ENCODE data around the gene MAD2L2. TPM values are rescaled to one million over a fixed set of nuclear protein-coding genes. Genes with fewer than 3 reads are reported as not detected.

The MAD2L2 gene
- total RNA-seq, 4 donors from 2014 or later = 5.2 to 11.4 (median 7.1) TPM

DNA sequence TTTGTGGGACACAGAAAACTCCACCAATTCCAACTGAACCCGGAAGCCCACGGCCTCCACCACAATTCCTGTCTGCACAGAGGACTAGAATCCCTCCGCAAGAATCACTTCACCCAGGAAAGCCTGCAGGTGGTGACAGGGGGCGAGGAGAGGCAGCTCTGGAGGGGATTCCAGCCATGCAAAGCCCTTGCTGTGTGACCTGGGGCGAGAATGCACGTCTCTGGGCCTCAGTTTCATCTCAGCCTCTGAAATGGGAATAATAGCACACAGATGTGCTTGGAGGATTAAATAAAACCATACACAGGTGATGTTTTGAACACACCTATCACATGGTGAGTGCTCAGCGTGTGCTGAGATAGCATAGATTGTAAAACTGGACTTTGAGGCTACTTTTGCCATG is 40.8 kb downstream of the MAD2L2 start:
- Histone ChIP-seq H3K4me3 (no peak overlapping the region), H3K4me1 (no peaks in the 10 kb centered on the region), H3K9me3 (no peaks in the 10 kb centered on the region), H3K27ac (no peak overlapping the region), H3K27me3 (peaks cover 22% of the 10 kb centered on the region), H3K36me3 (no peaks in the 10 kb centered on the region)
- in situ Hi-C loops (cut with MboI; ENCODE audit: low pct_ligation_motif_present in 1 of 4, low pct_unique_long_range_greater_than_20kb in 1 of 4, low sequenced_read_pairs in 3 of 4) = loop anchor here (10.0 to 25.0 kb wide), 5 partner anchors 303 to 603 kb away; partner anchors contain the start of gene MASP2 (in 2 of the 4)
- DNase-seq = no peak
- TF ChIP-seq, protein P1, sequence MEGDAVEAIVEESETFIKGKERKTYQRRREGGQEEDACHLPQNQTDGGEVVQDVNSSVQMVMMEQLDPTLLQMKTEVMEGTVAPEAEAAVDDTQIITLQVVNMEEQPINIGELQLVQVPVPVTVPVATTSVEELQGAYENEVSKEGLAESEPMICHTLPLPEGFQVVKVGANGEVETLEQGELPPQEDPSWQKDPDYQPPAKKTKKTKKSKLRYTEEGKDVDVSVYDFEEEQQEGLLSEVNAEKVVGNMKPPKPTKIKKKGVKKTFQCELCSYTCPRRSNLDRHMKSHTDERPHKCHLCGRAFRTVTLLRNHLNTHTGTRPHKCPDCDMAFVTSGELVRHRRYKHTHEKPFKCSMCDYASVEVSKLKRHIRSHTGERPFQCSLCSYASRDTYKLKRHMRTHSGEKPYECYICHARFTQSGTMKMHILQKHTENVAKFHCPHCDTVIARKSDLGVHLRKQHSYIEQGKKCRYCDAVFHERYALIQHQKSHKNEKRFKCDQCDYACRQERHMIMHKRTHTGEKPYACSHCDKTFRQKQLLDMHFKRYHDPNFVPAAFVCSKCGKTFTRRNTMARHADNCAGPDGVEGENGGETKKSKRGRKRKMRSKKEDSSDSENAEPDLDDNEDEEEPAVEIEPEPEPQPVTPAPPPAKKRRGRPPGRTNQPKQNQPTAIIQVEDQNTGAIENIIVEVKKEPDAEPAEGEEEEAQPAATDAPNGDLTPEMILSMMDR (IDR thresholded peaks at IDR 0.05) = no peak
- TF ChIP-seq POLR2AphosphoS5 (IDR thresholded peaks at IDR 0.05) (no peak), POLR2A (IDR thresholded peaks at IDR 0.05) (no peak)
- intact Hi-C loops (cut with DNase I; ENCODE audit: low total_unique reads) = loop anchor here (5.0 kb wide), 2 partner anchors 398 to 603 kb away; no protein-coding TSS in a partner anchor
- WGBS, 2 donors (ENCODE audit: low coverage in 1 of 2) = 29 to 55% methylated on average over 2 to 7 of the region's 7 CpGs

DNA sequence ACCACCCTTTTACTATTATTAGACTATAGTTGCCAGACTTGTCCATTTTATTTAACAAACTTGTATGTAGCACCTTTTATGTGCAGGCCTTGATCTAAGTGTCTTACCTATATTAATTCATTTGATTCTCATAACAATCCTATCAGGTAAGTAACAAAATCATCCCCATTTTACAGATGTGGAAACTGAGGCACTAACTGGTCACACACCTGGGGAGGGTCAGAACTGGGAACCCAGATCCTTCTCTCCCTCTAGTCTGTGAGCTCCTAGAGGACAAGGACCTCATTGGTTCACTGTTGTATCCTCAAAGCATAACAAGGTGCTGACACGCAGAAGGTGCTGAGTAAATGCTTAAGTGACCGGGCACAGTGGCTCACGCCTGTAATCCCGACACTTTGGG is 41.6 kb downstream of the MAD2L2 start:
- Histone ChIP-seq H3K36me3 (no peaks in the 10 kb centered on the region), H3K4me1 (no peaks in the 10 kb centered on the region), H3K27me3 (peaks cover 22% of the 10 kb centered on the region), H3K27ac (no peak overlapping the region), H3K9me3 (no peaks in the 10 kb centered on the region), H3K4me3 (no peak overlapping the region)
- in situ Hi-C loops (cut with MboI; ENCODE audit: low pct_ligation_motif_present in 1 of 4, low pct_unique_long_range_greater_than_20kb in 1 of 4, low sequenced_read_pairs in 3 of 4) (loop anchor here (10.0 to 25.0 kb wide), 4 partner anchors 302 to 605 kb away; partner anchors contain the start of gene MASP2 (in 2 of the 4)), intact Hi-C loops (cut with DNase I; ENCODE audit: low total_unique reads) (no loop called here)
- DNase-seq = no peak
- no peak for TF ChIP-seq POLR2AphosphoS5 (IDR thresholded peaks at IDR 0.05)
- TF ChIP-seq, protein P1 (IDR thresholded peaks at IDR 0.05) = no peak
- TF ChIP-seq EP300 (IDR thresholded peaks at IDR 0.05; ENCODE audit: low read depth) = no peak
- TF ChIP-seq POLR2A (IDR thresholded peaks at IDR 0.05) = no peak
- 77% methylated on average over 4 of the region's 4 CpGs; no CpG with 5 or more reads in 1 of the 2 donors for WGBS, 2 donors (ENCODE audit: low coverage in 1 of 2)

DNA sequence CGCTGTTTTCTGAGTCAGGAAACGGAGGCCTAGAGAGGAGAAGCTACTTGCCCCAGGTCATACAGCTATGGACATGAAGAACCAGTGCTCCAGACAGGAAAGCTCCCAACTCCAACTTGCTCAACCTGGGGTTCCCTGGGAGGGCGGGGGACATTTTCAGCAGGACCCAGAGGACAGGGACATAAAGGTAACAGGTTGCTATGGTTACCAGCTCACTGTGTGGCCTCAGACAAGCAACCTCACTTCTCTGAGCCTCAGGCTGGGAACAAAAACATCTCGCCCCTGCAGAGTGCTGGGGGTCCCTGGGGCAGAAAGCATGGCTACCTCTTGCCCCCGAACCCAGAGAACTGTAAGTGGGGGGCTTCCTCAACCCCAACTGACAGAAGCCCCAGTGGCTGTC is 42.8 kb downstream of the MAD2L2 start:
- H3K4me3 ChIP-seq = no peak overlapping the region
- no peak overlapping the region for H3K27ac ChIP-seq
- in situ Hi-C loops (cut with MboI; ENCODE audit: low pct_ligation_motif_present in 1 of 4, low pct_unique_long_range_greater_than_20kb in 1 of 4, low sequenced_read_pairs in 3 of 4) = loop anchor here (10.0 to 25.0 kb wide), 4 partner anchors 301 to 603 kb away; partner anchors contain the start of gene MASP2 (in 2 of the 4)
- H3K9me3 ChIP-seq = no peaks in the 10 kb centered on the region
- TF ChIP-seq EP300 (IDR thresholded peaks at IDR 0.05; ENCODE audit: low read depth) = no peak
- no peak for TF ChIP-seq POLR2AphosphoS5 (IDR thresholded peaks at IDR 0.05)
- TF ChIP-seq, protein P1 (IDR thresholded peaks at IDR 0.05) = no peak
- TF ChIP-seq POLR2A (IDR thresholded peaks at IDR 0.05) = no peak
- no peak for DNase-seq
- H3K4me1 ChIP-seq = no peaks in the 10 kb centered on the region
- intact Hi-C loops (cut with DNase I; ENCODE audit: low total_unique reads) = loop anchor here (1.0 kb wide), 1 partner anchor 41 kb away; no protein-coding TSS in a partner anchor
- WGBS, 2 donors (ENCODE audit: low coverage in 1 of 2) = 36% methylated on average over 5 of the region's 5 CpGs; no CpG with 5 or more reads in 1 of the 2 donors
- no peaks in the 10 kb centered on the region for H3K36me3 ChIP-seq
- peaks cover 16% of the 10 kb centered on the region for H3K27me3 ChIP-seq

DNA sequence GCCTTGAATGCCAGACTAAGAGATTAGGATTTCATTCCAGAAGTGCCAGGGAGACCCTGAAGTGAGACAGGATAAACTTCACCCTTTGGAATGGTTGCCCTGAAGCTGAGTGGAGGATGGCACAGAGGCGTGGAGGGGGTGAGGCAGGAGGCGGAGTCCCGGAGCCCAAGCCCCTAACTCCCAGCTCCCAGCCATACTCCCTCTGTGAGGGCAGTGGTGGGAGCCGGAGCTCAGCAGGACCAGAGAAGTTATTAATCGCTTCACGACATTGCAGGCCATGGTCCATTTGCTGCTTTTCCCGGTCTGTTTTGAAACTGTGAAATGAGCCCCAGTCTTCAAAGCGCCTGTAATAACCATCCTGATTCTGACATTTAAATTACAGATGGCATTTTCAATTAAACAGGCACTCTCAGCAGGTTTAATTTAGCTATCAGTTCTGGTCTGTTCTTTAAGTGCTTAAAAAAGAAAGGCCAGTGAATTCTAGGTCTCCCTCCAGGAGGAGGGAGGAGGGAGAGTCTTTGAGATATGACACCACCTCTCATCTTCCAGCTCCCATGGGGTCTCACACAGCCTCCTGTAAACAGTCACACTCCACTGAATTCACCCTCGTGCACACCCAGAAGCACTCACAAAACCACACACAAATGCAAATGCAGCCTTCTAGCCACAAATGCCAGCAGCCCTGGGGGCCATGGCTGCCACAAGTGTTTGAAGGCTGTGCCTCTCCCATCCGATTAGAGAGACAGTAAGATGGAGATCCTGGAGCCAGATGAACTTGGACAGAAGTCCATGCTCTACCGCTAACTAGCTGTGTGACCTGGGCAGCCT is 46.4 kb downstream of the MAD2L2 start:
- in situ Hi-C loops (cut with MboI; ENCODE audit: low pct_ligation_motif_present in 1 of 4, low pct_unique_long_range_greater_than_20kb in 1 of 4, low sequenced_read_pairs in 3 of 4) = loop anchor here (10.0 to 25.0 kb wide), 4 partner anchors 297 to 600 kb away; partner anchors contain the start of gene MASP2 (in 2 of the 4)
- H3K27me3 ChIP-seq = peaks cover 19% of the 10 kb centered on the region
- DNase-seq = no peak
- H3K4me1 ChIP-seq = no peaks in the 10 kb centered on the region
- 70% methylated on average over 11 of the region's 11 CpGs; no CpG with 5 or more reads in 1 of the 2 donors for WGBS, 2 donors (ENCODE audit: low coverage in 1 of 2)
- TF ChIP-seq POLR2A (IDR thresholded peaks at IDR 0.05) (no peak), EP300 (IDR thresholded peaks at IDR 0.05; ENCODE audit: low read depth) (no peak), POLR2AphosphoS5 (IDR thresholded peaks at IDR 0.05) (no peak)
- TF ChIP-seq, protein P1 (IDR thresholded peaks at IDR 0.05) = no peak
- no peak overlapping the region for H3K4me3 ChIP-seq
- intact Hi-C loops (cut with DNase I; ENCODE audit: low total_unique reads) = no loop called here
- no peak overlapping the region for H3K27ac ChIP-seq
- no peaks in the 10 kb centered on the region for H3K9me3 ChIP-seq
- no peaks in the 10 kb centered on the region for H3K36me3 ChIP-seq

Data from transverse colon (tissue), 4 donors.